BE2C (cell line): ENCODE measurements around the gene ZCRB1.

ENCODE experiments used
- DNase-seq: peaks from one replicate; pipeline ENCODE4 v3.0.0-alpha.2; 2020
- H3K27me3 ChIP-seq: fragments of 250-450 bp; sonication (Bioruptor Pico); 2 replicates; pipeline ENCODE4 v1.5.1; 2020; ENCODE audit warnings: mild to moderate bottlenecking
- H3K36me3 ChIP-seq: fragments of 250-450 bp; sonication (Bioruptor Pico); 2 replicates; pipeline ENCODE4 v1.5.1; 2020; ENCODE audit warnings: mild to moderate bottlenecking
- H3K4me1 ChIP-seq: fragments of 250-450 bp; sonication (Bioruptor Pico); 2 replicates; pipeline ENCODE4 v1.5.1; 2020
- H3K4me3 ChIP-seq: 2 replicates; pipeline ENCODE4 v1.5.1; 2011; ENCODE audit warnings: low read depth, low read length
- H3K9me3 ChIP-seq: fragments of 250-450 bp; sonication (Bioruptor Pico); 2 replicates; pipeline ENCODE4 v1.5.1; 2020
- CTCF ChIP-seq: IDR thresholded peaks from 2 replicates; pipeline ENCODE4 v1.5.1; 2012; ENCODE audit warnings: mild to moderate bottlenecking, low read depth, low read length

ZCRB1 gene

GRCh38 chr12:42327227-42327590 lies 1.3 kb upstream of the ZCRB1 start:
- Histone ChIP-seq H3K4me1 (peaks cover 12% of the 10 kb centered on the region), H3K4me3 (peak overlapping the region; percentile 93), H3K27me3 (no peaks in the 10 kb centered on the region), H3K36me3 (no peaks in the 10 kb centered on the region; the same call in 1 of the 2 replicates), H3K9me3 (no peaks in the 10 kb centered on the region)
- TF ChIP-seq CTCF, result no peak
- DNase-seq, result no peak

GRCh38 chr12:42326541-42327226 lies 790 bp upstream of the ZCRB1 start:
- no peak for DNase-seq
- no peaks in the 10 kb centered on the region for H3K9me3 ChIP-seq
- no peaks in the 10 kb centered on the region; the same call in 1 of the 2 replicates for H3K36me3 ChIP-seq
- no peaks in the 10 kb centered on the region for H3K27me3 ChIP-seq
- H3K4me1 ChIP-seq, result peaks cover 7% of the 10 kb centered on the region
- TF ChIP-seq CTCF, result no peak
- peak overlapping the region; percentile 93 for H3K4me3 ChIP-seq

- TF ChIP-seq CTCF, result no peak
- Histone ChIP-seq H3K27me3 (no peaks in the 10 kb centered on the region), H3K4me3 (peak overlapping the region; percentile 93), H3K9me3 (no peaks in the 10 kb centered on the region), H3K4me1 (peaks cover 5% of the 10 kb centered on the region; the same call in 1 of the 2 replicates), H3K36me3 (no peaks in the 10 kb centered on the region; the same call in 1 of the 2 replicates)
- no peak for DNase-seq
These were observed 605 bp downstream of the ZCRB1 start for GRCh38 chr12:42325326-42325652.

- Histone ChIP-seq H3K4me3 (no peak overlapping the region), H3K9me3 (no peaks in the 10 kb centered on the region), H3K36me3 (no peaks in the 10 kb centered on the region; the same call in 1 of the 2 replicates), H3K4me1 (peaks cover 5% of the 10 kb centered on the region; the same call in 1 of the 2 replicates), H3K27me3 (no peaks in the 10 kb centered on the region)
- DNase-seq, result no peak
- no peak for TF ChIP-seq CTCF
These were observed 2.0 kb downstream of the ZCRB1 start for GRCh38 chr12:42323856-42324255.

- Histone ChIP-seq H3K27me3 (no peaks in the 10 kb centered on the region), H3K36me3 (no peaks in the 10 kb centered on the region; the same call in 1 of the 2 replicates), H3K4me3 (no peak overlapping the region), H3K9me3 (no peaks in the 10 kb centered on the region), H3K4me1 (peaks cover 4% of the 10 kb centered on the region; the same call in 1 of the 2 replicates)
- no peak for TF ChIP-seq CTCF
- no peak for DNase-seq
These were observed 3.3 kb downstream of the ZCRB1 start for GRCh38 chr12:42322567-42322966.

GRCh38 chr12:42320796-42321195 lies 5.1 kb downstream of the ZCRB1 start:
- no peaks in the 10 kb centered on the region for H3K4me1 ChIP-seq
- no peak for TF ChIP-seq CTCF
- peaks cover 3% of the 10 kb centered on the region; the same call in 1 of the 2 replicates for H3K36me3 ChIP-seq
- H3K27me3 ChIP-seq, result no peaks in the 10 kb centered on the region
- no peaks in the 10 kb centered on the region for H3K9me3 ChIP-seq
- H3K4me3 ChIP-seq, result no peak overlapping the region
- no peak for DNase-seq
